ENCODE results near the gene ROBO2. TPM values are rescaled to one million over a fixed set of nuclear protein-coding genes. Genes with fewer than 3 reads are reported as not detected.

The ROBO2 gene
- total RNA-seq, 4 donors from 2014 or later = 0.20 to 0.41 (median 0.32) TPM; not detected in 1

DNA sequence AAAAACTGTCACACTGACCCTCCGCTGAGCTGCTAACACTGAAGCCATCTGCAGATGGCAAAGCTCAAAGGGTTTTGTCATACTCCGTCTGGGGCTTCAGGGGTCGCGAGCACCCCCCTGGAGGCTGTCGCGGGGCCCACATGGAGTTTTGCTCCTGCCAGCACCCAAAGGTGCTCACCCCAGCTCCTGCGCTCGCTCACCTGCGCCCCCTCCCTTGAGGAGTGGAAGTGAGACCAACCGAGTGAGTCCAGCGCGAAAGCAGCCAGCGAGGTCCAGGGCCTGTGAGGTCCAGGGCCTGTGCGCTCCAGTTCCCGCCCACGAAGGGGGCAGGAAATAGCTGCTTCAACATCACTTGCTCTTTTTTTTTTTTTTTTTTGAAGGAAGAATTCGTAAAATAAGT is 208.5 kb downstream of the ROBO2 start:
- no peaks in the 10 kb centered on the region for H3K9me3 ChIP-seq
- no peak overlapping the region for H3K4me3 ChIP-seq
- H3K27ac ChIP-seq = no peak overlapping the region
- in situ Hi-C loops (cut with MboI; ENCODE audit: low pct_ligation_motif_present in 1 of 4, low pct_unique_long_range_greater_than_20kb in 1 of 4, low sequenced_read_pairs in 3 of 4) = no loop called here
- H3K4me1 ChIP-seq = no peaks in the 10 kb centered on the region
- H3K27me3 ChIP-seq = no peaks in the 10 kb centered on the region
- H3K36me3 ChIP-seq = no peaks in the 10 kb centered on the region
- TF ChIP-seq EP300 (IDR thresholded peaks at IDR 0.05; ENCODE audit: low read depth) = no peak
- TF ChIP-seq, protein P1, sequence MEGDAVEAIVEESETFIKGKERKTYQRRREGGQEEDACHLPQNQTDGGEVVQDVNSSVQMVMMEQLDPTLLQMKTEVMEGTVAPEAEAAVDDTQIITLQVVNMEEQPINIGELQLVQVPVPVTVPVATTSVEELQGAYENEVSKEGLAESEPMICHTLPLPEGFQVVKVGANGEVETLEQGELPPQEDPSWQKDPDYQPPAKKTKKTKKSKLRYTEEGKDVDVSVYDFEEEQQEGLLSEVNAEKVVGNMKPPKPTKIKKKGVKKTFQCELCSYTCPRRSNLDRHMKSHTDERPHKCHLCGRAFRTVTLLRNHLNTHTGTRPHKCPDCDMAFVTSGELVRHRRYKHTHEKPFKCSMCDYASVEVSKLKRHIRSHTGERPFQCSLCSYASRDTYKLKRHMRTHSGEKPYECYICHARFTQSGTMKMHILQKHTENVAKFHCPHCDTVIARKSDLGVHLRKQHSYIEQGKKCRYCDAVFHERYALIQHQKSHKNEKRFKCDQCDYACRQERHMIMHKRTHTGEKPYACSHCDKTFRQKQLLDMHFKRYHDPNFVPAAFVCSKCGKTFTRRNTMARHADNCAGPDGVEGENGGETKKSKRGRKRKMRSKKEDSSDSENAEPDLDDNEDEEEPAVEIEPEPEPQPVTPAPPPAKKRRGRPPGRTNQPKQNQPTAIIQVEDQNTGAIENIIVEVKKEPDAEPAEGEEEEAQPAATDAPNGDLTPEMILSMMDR (IDR thresholded peaks at IDR 0.05) = no peak
- no peak for TF ChIP-seq POLR2A (IDR thresholded peaks at IDR 0.05)
- TF ChIP-seq POLR2AphosphoS5 (IDR thresholded peaks at IDR 0.05) = no peak
- intact Hi-C loops (cut with DNase I; ENCODE audit: low total_unique reads) = no loop called here
- no peak for DNase-seq
- WGBS, 2 donors (ENCODE audit: low coverage in 1 of 2) = 91 to 92% methylated on average over 4 to 17 of the region's 17 CpGs

DNA sequence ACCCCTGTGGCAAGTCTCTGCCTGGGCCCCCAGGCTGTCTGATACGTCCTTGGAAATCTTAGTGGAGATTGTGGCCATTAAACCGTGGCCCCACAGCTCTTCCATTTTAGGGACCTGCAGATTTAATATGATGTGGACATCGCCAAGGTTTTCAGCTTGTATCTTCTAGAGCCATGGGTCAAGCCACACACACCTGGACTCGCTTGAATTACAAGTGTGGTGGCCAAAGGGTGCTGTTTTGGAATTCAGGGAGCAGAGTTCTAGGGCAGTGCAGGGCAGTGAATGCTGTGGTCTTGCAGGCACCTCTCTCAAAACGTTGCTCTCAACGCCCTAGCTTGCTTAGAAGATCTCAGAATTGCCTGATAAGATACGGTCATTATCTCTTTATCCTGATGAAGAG is 211.2 kb downstream of the ROBO2 start:
- Histone ChIP-seq H3K36me3 (no peaks in the 10 kb centered on the region), H3K4me1 (no peaks in the 10 kb centered on the region), H3K27ac (no peak overlapping the region), H3K9me3 (no peaks in the 10 kb centered on the region), H3K4me3 (no peak overlapping the region), H3K27me3 (no peaks in the 10 kb centered on the region)
- in situ Hi-C loops (cut with MboI; ENCODE audit: low pct_ligation_motif_present in 1 of 4, low pct_unique_long_range_greater_than_20kb in 1 of 4, low sequenced_read_pairs in 3 of 4) (loop anchor here in 3 of 4 donors (10.0 kb wide), 2 partner anchors 206 to 216 kb away; partner anchors contain the start of gene ROBO2 (in 1 of the 3)), intact Hi-C loops (cut with DNase I; ENCODE audit: low total_unique reads) (no loop called here)
- TF ChIP-seq POLR2A (IDR thresholded peaks at IDR 0.05) = no peak
- TF ChIP-seq, protein P1 (IDR thresholded peaks at IDR 0.05) = no peak
- no peak for TF ChIP-seq POLR2AphosphoS5 (IDR thresholded peaks at IDR 0.05)
- no peak for TF ChIP-seq EP300 (IDR thresholded peaks at IDR 0.05; ENCODE audit: low read depth)
- WGBS, 2 donors (ENCODE audit: low coverage in 1 of 2) = 78 to 80% methylated on average over 2 to 7 of the region's 7 CpGs
- no peak for DNase-seq

DNA sequence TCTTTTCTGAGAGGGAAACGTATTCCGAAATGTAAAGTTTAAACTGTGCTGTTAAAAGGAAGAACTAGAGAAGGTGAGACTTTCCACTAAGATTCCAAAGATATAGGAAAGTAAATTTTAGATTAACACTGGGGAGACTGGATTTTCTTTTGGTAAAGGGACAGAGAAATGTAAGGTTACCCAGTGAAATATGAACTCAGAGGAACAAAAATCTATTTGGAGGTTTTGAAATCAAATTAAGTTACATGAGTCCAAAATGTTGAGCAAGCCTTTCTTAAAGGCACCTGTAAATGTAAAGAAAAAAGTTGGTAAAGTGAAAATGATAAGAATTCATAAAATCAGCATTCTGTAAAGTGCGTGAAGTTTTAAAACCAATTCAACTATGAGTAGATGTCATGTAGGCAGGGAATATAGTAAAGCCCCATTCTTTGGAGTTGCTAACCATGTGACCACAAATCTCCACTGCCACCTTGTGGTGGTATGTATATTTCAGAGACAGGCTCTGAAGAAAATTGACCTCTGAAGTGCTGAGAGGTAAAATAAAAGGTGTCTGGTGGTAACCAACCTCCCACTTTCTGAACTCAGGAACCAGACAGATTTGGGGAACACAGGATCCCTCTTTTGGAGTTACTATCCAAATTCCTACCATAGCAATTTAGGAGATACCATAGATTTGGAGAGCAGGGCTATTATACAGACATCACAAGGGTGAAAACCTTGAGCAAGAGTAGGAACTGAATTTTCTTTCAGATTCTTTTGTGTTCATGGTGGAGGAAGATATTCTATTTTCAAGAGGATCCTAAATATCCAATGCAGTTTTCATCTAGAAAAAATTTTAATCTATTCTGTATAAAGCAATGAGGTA is 215.3 kb downstream of the ROBO2 start:
- intact Hi-C loops (cut with DNase I; ENCODE audit: low total_unique reads) = loop anchor here (5.0 kb wide), 1 partner anchor 218 kb away; no protein-coding TSS in a partner anchor
- peak; percentile 16 for DNase-seq
- in situ Hi-C loops (cut with MboI; ENCODE audit: low pct_ligation_motif_present in 1 of 4, low pct_unique_long_range_greater_than_20kb in 1 of 4, low sequenced_read_pairs in 3 of 4) = loop anchor here (5.0 to 10.0 kb wide), 3 partner anchors 210 to 220 kb away; partner anchors contain the start of gene ROBO2 (in 1 of the 4)
- WGBS, 2 donors (ENCODE audit: low coverage in 1 of 2) = 63 to 71% methylated on average over 3 of the region's 3 CpGs
- no peaks in the 10 kb centered on the region for H3K9me3 ChIP-seq
- H3K4me1 ChIP-seq = no peaks in the 10 kb centered on the region
- H3K4me3 ChIP-seq = no peak overlapping the region
- H3K36me3 ChIP-seq = no peaks in the 10 kb centered on the region
- H3K27ac ChIP-seq = no peak overlapping the region
- no peaks in the 10 kb centered on the region for H3K27me3 ChIP-seq
- TF ChIP-seq EP300 (IDR thresholded peaks at IDR 0.05; ENCODE audit: low read depth) (no peak), POLR2AphosphoS5 (IDR thresholded peaks at IDR 0.05) (no peak), POLR2A (IDR thresholded peaks at IDR 0.05) (no peak)
- TF ChIP-seq, protein P1 (IDR thresholded peaks at IDR 0.05) = peak; percentile 53 to 64 (median 63)
